Measurements from ENCODE around the gene ANKS3.

The ANKS3 gene

DNA sequence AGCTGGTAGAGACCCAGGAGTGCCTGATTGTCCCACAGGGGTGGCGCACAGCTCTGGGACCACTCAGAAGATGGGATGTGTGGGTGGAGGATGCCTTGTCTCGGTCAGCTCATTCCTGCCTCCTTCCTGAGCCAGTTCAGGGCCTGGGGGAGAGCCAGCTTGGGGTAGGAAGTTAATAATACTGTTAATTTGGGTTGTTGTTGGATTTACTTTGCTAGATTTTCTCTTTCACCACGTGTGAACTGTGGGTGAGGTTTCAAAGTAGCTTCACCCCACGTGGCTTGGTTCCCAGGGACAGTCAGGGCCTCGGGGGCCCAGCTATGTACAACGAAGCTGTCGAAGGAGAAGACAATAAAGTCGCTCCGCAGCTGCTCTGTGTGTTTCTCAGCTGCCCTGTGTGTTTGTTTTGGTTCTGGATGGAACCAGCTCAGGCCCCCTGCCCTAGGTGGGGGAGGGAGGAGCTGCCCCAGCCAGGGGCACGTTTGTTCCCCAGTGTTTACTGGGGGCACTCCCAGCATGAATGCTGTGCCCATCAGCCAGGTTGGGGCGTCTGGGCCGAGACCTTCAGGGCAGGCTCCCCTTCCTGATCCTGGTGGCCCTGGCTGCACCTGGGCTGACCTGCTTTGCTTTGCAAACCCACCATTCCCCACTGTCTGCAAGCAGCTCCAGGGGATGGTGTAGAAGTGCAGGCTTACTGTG, 38.4 kb downstream of the ANKS3 start:
- DNase-seq = no peak

DNA sequence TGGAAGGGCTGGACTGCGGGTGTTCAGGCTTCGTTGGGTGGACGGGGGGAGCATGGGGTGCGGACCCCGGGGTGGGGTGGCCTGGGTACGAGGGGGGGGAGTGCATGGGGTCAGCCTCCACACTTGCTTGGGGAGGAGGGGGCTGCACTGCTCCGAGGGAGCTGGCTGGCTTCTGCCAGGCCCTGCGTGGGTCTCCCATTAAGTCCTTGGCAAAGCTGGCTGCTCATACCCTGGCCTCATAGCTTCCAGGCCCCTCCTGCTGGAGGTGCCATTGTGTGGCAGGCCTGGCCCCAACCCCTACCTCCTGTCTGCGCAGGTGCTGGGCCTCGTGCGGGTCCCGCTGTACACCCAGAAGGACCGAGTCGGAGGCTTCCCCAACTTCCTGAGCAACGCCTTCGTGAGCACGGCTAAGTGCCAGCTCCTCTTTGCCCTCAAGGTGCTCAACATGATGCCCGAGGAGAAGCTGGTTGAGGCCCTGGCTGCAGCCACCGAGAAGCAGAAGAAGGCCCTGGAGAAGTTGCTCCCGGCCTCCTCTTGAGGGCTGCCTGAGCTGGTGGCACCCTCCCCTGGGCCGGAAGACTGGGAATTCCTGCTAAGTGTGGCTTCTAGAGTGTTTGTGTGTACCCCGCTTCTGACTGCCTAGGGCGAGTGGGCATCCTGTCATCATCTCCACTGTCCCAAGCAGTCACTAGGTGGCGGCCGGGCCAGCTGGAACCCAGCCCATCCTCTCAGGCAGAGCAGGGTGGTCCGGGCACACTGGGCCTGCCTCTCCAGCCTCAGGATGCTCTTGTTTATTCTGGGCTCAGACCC, 39.2 kb downstream of the ANKS3 start:
- DNase-seq = no peak

DNA sequence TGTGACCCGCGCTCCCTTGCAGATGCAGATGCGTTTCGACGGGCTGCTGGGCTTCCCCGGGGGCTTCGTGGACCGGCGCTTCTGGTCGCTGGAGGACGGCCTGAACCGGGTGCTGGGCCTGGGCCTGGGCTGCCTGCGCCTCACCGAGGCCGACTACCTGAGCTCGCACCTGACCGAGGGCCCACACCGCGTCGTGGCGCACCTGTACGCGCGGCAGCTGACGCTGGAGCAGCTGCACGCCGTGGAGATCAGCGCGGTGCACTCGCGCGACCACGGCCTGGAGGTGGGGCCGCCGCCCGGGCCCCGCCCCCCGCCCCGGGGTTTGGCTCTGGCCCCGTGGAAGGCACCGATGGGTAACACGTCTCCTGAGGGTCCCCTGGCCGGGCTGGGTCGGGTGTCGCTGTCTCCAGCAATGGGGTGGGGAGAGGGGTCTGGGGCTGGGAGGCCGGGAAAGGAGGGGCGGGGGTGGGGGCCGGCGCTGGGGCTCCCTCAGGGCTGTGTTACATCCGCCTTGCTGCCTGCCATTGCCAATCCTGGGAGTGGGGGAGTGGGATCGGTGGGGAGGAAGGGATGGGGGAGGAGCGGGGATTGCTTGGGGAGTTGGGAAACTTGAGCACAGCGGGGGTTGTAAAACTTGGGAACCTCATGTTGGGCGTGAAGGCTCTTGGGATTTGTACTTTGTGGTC, 40.0 kb downstream of the ANKS3 start:
- peak; percentile 44 for DNase-seq

DNA sequence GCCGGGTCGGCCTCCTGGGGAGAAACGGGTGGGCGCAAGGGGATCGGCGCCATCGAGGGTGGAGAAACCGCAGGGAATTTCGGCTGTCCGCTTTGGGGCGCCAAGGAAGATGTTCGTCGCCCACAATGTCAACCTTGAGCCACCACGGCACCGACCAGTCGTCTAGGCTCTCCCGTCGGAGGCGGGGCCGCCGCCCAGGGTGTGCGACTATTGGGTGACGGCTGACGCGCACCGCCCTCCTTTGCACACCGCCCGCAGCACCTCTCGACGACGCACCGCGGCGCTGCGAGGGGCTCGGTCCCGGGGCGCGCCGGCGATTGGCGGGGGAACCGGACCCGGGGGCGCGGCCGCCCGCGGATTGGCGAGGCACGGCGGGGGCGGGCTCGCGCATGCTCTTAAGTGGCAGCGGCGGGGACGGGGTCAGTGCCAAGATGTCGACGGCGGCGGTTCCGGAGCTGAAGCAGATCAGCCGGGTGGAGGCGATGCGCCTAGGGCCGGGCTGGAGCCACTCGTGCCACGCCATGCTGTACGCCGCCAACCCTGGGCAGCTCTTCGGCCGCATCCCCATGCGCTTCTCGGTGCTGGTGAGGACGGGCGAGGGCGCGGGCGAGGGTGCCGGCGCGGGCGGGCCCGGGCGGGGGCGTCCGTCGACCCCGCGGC, 40.6 kb downstream of the ANKS3 start, which contains the start of gene NUDT16L1:
Gene NUDT16L1 (plus strand): TSS at position 267 of the 660 bp plus-strand sequence. CDS start 165 bp downstream, at position 432.
- DNase-seq = peak; percentile 97

DNA sequence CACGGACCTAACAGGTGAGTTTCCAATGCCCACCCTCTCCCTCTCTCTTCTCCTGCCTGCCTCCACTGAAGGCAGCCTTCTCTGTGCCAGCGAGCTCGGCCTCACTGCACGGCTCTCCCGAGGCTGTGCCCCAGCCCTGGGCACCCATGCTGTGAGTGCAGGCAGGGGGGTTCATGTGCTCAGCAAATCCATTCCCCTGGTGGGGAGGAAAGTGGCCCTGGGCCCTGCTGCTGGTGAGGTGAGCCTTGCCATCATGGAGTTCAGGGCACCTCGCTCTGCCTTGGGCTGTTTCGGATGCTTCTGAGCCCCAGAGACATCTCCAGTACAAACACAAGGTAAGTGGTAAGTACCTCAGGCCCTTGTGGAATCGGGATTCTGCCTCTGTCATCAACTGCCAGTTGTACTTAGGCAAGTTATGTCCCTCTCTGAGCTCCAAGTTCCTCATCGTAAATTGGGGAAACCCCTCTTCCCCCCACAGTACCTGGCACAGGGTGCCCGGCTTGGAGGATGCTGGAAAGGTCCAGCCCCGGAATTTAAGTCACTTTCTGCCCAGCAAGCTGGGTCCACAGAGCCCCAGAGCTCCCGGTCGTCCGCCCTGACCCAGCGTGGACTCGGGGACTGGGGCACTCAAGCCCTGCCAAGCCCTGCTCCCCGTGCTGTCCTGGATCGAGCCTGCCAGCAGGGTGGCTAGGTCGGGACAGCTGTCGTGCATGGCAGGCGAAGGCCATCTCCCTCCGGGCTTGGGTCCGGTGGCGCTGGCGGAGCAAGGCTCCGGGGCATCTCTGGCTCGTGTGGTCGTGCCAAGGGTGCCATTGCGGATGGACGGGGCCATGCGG, 41.4 kb downstream of the ANKS3 start:
- DNase-seq = peak; percentile 26

DNA sequence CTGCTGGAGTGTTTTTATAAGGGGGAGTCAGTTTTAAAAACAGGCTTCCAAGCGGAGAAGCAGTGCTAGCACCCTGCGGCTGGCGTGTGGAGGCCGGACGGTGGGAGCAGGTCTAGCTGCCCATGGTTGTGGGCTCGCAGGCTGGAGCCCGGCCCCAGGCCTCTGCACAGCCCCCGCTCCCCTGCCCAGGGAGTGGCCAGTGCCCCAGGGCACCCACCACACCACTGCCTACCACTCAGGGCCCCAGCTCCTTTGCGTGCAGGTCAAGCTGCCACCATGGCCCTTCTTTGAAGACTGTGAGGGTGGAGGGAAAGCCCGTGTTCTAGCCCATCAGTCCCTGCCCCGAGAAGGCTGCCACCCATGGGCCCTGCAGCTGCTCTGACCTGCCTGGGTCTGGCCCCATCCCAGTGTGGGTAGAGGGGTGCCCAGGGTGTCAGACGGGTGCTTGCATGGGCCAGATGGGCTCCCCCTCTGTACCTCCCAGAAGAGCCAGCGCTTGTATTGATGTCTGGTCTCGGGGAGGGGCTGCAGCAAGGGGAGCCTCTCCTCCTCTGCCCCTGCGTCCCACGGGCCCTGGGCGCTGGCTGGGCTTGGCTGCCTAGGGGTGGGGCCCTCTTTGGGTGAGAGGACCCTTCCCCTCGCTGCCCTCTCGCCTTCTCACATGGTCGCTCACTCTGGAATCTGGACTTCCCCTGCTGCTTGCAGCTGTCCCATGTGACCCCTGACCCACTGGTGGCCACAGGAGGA, 42.2 kb downstream of the ANKS3 start:
- DNase-seq = no peak

DNA sequence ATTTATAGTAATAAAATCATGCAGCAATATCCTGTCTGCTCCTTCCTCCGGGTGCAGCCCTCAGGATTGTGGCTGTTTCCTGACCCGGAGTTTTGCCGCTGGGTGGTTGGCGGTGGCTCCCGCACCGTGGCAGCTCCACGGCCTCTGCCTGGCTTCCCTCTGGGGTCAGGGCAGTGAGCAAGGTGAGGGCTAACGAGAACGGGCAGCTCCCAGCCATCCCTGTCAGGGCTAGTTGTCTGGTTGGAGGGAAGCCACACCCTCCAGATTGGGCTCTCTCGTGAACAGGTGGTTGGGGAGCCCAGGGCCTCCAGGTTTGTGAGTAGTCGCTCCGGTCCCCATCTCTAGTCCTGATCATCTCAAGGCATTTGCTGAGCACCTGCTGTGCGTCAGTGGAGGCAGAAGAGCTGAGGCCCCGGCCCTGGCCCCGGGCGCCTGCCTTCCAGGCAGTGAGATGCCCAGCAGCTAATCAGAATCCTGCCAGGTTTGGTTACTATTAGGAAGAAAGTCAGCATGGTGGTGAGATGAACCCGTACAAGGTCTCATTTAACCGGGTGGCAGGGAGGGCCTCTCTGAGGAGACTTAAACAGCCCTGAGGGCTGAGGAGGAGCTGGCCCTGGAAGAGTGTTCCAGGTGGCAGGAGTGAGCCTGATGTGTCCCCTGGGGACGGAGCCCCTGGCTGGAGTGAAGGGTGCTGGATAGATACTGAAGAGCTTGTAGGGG, 43.0 kb downstream of the ANKS3 start:
- DNase-seq = no peak

DNA sequence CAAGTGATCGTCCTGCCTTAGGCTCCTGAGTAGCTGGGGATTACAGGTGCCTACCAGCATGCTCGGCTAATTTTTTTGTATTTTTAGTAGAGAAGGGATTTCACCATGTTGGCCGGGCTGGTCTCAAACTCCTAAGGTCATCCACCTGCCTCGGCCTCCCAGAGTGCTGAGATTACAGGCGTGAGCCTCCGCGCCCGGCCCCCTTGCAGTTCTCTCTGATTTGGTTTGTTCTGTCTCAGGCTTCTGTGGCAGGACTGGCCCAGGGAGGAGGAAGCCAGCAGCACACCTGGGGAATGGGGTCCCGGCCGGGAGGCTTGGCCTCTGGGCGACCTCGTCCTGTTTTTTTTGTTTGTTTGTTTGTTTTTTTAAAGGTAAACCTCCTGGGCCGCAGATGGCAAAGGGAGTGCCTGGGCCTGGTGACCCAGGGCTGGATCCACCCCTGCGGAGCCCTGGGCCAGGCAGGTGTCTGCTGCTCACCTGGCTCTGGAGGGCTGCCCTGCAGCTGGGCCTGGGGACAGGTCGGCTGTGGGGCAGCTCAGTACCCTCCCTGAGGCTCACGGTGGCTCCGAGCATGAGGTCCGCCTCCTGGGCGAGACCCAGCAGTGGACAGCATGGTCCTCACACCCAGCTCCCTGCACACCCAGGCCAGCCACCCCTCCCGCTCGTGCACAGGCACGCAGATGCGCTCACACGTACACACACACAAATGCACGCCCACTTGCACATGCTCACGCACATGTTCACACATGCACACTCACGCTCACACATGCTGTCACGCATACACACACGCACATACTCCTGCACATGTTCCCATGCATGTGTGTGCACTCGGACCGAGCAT, 44.0 kb downstream of the ANKS3 start:
- DNase-seq = no peak

DNA sequence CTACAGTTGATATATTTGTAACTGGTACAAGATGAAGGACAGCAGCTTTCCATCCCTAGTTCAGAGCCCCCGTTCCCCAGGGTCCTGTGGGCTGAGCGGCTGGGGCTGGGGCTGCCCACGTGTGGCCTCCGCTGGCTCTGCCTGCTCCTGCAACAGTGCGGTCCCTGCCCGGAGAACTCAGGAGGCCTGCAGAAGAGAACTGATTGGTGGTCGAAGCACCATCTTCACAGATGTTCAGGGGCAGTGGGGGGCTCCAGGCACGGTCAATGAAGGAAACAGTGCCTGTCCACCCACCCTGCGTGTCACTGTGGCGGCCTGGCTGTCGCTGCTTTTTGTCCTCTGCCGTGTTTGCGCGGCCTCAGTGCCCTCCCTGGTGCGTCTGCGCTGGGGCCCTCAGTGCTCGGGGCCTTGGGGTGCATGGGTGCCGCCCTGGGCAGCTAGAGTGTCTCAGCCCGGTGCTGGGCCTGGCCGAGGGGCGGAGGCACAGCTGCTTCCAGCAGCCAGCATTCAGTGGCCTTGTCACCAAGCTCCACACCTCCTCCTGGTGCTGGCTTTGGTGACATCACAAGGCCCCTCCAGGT, 44.9 kb downstream of the ANKS3 start:
- DNase-seq = no peak

DNA sequence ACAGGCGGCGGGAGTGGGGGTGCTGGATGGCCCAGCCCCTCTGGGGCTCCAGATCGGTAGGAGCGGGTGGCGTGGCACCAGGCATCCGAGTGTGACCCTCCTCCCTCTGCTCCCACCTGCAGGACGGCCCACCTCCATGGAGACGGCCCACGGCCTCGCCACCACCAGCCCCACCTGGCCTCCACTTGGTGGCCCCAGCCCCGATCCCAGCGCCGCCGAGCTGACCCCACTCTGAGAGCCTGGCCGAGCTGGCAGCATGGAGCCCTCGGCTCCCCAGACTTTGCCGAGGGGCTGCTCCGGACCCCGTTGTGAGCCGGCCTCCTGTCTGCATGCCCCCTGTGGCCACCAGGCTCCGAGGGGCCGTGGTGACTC, 45.4 kb downstream of the ANKS3 start:
- no peak for DNase-seq

DNA sequence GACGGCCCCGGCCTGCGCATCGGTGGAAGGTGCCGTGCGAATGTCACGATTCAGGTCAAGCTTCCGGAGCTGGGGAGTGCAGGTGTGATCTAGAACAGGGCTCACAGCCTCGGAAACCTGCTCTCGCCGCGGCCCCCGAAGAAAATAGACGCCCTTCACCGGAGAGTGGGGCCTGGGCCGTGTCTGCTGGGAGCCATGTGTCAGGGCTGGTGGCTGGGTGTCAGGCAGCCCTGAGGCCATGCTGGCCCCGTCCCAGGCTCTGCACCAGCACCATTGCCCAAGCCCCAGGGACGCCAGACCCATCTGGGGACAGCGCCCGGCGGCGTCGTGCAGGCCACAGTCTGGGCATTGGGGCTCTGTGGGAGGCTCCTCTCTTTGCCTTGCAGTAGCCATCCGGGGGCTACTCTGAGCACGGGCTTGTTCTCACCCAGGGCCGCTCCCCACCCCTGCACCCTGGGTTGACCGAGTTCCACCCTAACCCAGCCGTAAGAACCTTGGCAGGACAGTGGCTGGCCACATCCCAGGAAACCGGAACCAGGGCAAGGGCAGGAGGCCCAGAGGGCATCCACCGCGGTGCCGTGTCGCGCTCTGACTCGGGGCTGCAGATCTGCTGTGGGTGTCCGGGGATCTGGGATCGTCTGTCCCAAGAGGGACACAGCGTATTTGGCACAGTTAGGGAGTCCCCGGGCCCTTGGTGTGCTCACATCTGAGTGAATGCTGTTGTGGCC, 46.0 kb downstream of the ANKS3 start:
- no peak for DNase-seq

DNA sequence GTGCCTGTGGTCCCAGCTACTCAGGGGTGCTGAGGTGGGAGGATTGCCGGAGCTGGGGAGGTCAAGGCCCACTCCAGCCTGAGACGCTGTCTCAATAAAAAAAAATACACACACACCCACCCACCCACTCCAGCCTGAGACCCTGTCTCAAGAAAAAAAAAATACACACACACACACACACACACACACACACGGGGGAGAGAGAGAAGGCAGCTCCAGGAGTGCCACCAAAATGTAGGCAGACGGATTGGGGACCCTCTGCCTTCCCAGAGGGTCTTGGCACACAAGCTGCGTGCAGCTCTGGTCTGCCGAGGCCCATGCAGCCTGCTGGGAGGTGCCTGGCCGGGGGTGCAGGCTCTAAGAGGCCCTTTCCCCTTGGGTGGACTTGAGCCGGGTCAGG, 46.7 kb downstream of the ANKS3 start:
- no peak for DNase-seq

DNA sequence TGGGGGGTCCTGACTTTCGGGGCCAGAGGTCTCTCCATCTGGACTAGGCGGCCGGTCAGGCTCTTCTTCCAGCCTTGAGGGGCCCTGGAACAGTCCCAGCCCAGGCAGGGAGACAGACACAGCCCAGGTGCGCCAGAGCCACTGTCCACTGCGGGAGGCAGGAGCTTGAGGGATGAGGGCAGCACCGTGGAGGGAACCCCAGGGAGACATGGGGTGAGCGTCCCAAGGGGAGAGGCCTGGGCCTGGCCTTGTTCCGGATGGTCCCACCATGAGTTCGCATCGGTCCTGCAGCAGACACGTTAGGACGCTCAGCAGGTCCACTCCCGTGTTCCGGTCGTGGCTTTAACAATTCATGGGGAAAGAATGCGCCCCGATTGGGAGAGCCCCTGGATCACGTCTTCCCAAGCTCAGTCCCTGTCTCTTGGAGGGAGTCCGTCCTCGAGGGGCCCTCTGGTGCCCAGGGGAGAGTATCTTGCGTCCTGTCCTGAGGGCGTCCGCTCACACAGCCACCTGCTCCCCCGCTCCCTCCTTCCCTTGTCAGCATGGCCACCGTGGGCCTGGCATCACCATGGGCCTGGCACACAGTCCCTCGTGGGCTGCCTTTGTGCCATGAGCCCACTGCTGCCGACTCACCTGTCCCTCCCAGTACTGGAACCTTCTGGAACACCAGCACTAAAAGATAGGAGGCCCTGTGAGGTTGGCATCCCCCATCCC, 47.4 kb downstream of the ANKS3 start:
- no peak for DNase-seq

DNA sequence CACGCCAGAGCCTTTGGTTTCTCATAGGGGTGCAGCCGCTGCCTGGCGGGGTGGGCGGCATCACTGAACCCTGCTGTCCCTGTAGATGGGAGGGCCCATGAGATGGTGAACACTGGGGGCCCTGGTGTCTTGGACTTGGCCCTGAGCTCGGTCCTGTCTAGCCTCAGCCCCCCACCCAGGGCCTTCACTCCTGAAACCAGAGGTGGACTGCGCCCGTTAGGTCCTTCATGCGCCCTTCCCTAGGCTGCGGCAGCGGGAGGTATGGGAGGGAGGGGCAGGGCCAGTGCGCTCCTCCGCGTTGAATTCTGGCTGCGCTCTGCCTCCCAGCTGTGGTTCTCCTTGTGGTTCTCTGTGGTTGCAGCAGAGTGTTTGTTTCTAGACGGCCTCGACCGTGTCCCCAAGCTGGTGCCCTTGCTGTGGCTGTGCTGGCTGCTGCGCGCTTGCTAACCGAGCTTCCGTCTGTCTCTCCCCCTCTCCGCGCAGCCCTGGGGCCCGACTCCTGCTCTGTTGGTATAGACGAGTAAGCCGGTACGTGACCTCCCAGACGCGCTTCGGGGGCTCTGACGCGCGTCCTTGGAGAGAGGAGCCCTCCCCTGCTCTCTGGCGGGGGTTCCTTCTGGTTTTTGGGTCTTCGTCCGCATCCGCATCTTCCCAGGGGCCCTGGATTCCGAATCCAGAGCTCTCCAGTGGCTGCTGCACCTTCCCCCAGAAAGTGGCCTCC, 48.1 kb downstream of the ANKS3 start:
- no peak for DNase-seq

DNA sequence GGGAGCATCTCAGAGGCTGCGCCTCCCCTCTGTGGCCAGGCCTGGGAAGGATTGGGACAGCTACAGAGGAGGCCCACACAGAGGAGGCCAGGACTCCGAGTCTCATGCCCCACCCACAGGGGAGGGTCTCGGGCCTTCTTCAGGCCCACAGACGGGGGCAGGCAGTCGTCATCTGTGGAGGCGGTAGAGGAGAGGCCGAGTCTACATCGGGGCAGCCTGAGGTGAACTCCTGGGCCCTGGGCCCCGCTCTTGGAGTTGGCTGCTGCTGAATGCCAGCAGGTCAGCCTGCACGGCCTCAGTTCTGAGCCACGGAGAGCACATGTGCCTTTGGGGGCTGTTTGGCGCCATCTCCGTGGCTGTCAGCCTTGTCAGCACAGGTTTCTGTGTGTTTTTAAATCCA, 48.8 kb downstream of the ANKS3 start:
- no peak for DNase-seq

DNA sequence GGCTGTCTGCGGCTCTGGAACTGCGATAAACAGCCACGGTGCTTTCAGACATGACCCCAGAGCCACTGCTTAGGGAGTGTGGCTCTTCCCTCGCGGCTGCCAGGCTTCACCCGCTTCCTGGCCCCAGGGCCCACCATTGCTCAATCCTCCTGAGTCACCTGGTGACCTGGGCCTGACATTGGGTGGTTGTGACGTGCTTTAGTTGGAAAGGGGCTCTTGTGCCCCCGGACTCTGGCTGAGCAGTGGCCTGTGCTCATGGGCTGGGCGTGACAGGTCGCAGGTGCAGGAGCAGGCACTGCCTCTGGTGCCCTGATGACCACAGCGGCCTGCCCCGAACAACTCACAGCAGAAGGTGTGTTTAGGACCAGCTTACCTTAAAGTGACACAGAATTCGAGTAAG, 49.3 kb downstream of the ANKS3 start:
- no peak for DNase-seq

DNA sequence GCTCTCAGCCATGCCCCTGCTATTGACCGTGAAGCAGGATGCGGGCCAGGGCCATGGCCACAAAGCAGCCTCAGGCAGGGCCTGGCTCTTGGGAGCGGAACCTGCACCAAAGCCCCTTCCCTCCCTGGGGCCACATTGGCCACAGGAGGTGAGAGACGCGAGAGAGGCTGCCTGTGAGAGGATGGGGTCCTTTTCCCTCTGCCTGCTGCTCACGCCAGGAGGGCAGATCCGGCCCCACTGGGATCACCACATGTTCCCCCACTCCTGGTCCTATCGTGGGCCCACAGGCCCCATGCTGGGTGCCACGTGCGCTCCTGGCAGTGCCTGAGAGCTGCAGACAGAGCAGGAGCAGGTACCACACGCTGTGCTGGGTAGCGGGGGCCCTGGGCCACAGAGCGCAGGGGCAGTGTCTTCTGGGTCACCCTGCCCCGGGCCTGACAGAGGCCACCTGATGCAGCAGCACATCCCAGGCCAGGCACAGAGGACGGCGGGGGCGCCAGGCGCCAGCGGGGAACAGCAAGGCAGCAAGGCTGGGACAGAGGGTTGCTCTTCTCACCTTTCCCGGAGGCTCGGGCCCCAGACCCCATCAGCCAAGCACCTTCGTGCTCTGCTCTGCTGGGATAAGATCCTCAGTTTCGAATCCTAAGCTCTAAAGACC, 49.9 kb downstream of the ANKS3 start:
- DNase-seq = no peak

Measured in eye (tissue), 1 donor.